Muscle of leg (tissue), 11 donors: Measurements from ENCODE around the gene GPR31. TPM values are rescaled to one million over a fixed set of nuclear protein-coding genes. Genes with fewer than 3 reads are reported as not detected.
A peak's percentile ranks its signal among the peaks of the same experiment; 100 is the strongest.

Source experiments
- DNase-seq: peaks from one replicate; pipeline ENCODE4 v3.0.0; 2013
- H3K27ac ChIP-seq: one replicate; pipeline ENCODE4 v1.5.1; 2013; ENCODE audit warnings: mild to moderate bottlenecking, low read length, control low read depth
- H3K27me3 ChIP-seq: one replicate; pipeline ENCODE4 v1.6.1; 2013; ENCODE audit warnings: low read length; ENCODE audit not compliant: control insufficient read depth, insufficient read depth
- H3K36me3 ChIP-seq: one replicate; pipeline ENCODE4 v1.6.1; 2013; ENCODE audit warnings: low read length; ENCODE audit not compliant: control insufficient read depth, insufficient read depth
- H3K4me1 ChIP-seq: one replicate; pipeline ENCODE4 v1.6.1; 2013; ENCODE audit warnings: low read length; ENCODE audit not compliant: control insufficient read depth, insufficient read depth
- H3K4me3 ChIP-seq: one replicate; pipeline ENCODE4 v1.5.1; 2013; ENCODE audit warnings: low read length, control low read depth
- H3K9me3 ChIP-seq: replicated peaks from 2 replicates; pipeline ENCODE4 v1.6.1; 2013; ENCODE audit warnings: low read depth, low read length; ENCODE audit not compliant: control insufficient read depth
- WGBS: methylation state at CpG from one replicate; pipeline ENCODE4 v1.1.5; 2013; ENCODE audit warnings: missing lambda C conversion rate; ENCODE audit not compliant: insufficient coverage; 5-methylcytosine and 5-hydroxymethylcytosine counted together
- polyA plus RNA-seq, 8 donors: library from polyadenylated mRNA; unstranded; fragments of 120-200 nt; gene quantifications; one replicate each; pipeline versions ENCODE4 v1.2.1 to v1.2.3, GENCODE V29; 2013; ENCODE audit warnings: inconsistent platforms in 1 of 8, low replicate concordance in 1 of 8; ENCODE audit not compliant: insufficient read length in 8 of 8, insufficient read depth in 1 of 8
- total RNA-seq: library from RNA; stranded (reverse); fragments of 120-200 nt; gene quantifications from one replicate; pipeline ENCODE4 v1.2.4, GENCODE V29; 2013

Gene GPR31
- total and polyA plus RNA-seq, 9 donors = not detected

DNA sequence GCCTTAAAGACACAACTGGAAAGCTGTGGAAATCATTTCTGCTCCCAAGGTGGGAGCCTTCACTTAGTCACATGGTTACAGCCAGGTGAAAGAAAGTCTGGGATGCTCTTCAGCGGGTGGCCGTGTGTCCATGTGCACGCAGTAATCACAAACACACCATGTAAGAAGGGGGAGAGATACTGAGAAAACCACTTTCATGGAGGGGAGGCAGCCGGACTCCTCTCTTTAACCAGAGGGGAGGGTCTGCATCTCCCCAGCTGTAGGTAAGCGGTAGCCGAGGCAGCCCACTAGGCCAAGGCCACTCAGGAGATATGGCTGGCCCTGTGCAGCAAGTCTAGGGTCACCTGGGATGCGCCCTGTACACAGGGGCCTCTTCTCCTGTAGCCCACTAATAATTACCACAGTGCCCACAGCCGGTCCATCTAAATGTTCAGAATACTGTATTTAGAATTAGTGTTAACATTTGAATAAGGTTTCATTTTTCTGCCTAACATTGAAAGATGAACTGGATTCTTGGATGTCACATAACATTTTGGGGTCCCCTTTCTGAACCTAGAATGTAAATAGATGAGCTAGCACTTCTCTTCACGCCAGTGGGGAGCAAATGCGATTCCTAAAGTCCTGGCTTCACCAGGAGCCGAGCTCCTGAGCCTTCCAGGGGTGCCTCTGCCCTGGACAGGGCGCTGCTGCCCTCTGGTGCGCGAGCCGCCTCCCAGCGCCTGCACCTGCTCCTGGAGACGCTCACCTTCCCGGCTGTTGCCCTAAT, 15.9 kb downstream of the GPR31 start:
- 20% methylated on average over 7 of the region's 18 CpGs for WGBS
- no peak overlapping the region for H3K27ac ChIP-seq
- DNase-seq = peak; percentile 30
- H3K27me3 ChIP-seq = peaks cover 16% of the 10 kb centered on the region
- no peaks in the 10 kb centered on the region for H3K36me3 ChIP-seq
- H3K4me1 ChIP-seq = peaks cover 16% of the 10 kb centered on the region
- H3K4me3 ChIP-seq = no peak overlapping the region
- no peaks in the 10 kb centered on the region for H3K9me3 ChIP-seq

DNA sequence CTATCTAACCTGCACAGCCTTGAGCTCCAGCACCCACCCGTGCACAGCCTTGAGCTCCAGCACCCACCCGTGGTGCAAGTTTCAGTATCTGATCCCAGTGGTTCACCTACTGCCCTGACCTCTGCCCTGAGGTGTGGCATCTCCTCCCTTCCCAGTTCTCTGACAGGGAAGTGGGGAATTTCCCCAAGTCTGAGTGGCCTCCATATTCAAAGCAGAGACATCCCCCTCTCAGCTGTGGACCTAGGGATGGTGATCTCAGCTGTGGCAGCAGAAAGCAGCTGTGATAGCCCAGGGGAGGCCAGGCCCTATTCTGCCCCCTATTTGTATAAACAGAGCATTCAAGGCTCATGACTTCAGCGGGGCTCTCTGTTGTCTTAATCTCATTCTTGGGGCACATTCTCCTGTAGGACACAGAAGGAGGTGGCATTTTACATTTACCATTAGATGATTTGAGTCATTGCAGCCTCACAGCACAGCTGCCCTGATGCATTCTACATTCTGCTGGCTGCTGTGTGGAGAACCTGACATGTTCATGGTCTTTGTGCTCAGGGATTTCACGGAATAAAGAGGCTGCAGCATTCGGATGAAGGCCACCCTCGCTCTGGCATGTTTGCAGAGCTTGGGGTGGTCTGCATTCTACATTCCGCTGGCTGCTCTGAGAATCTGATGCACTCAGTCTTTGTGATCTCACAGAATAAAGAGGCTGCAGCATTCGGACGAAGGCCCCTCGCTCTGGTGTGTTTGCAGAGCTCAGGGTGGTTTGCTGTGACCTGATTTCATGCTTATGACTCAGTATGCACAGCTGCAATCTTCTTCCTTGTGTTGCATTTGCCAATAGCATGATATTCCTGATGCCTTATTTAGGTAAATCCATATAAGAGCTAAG, 16.9 kb downstream of the GPR31 start:
- DNase-seq = peak; percentile 59
- peak overlapping the region; percentile 26 for H3K27ac ChIP-seq

DNA sequence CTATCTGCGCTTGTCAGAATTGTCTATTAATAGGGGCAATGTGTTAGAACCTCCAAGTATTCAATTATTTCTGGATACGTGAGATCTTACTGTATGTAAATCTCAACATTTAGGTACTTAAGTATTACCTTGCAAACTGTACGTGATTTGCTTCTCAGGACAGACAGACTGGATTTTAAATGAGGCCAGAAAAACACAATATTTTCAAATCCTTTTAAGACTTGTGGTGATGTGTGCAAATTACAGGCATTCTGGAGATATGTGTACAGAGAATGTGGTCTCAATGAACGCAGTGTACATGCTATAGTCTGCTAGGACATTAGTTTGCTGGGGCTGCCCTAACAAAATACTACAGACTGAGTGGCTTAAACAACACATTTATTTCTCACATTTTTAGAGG, 18.0 kb downstream of the GPR31 start:
- Histone ChIP-seq H3K27ac (no peak overlapping the region), H3K9me3 (no peaks in the 10 kb centered on the region), H3K4me3 (no peak overlapping the region), H3K36me3 (no peaks in the 10 kb centered on the region), H3K27me3 (peaks cover 9% of the 10 kb centered on the region), H3K4me1 (peaks cover 15% of the 10 kb centered on the region)
- DNase-seq = no peak
- no CpG with 5 or more reads among the region's 4 CpGs for WGBS

More for the DNA sequence above, 16.9 kb downstream of the GPR31 start:
- peaks cover 15% of the 10 kb centered on the region for H3K4me1 ChIP-seq
- H3K4me3 ChIP-seq = no peak overlapping the region
- WGBS = 29% methylated on average over 5 of the region's 10 CpGs
- H3K27me3 ChIP-seq = peaks cover 11% of the 10 kb centered on the region
- H3K36me3 ChIP-seq = no peaks in the 10 kb centered on the region
- no peaks in the 10 kb centered on the region for H3K9me3 ChIP-seq

DNA sequence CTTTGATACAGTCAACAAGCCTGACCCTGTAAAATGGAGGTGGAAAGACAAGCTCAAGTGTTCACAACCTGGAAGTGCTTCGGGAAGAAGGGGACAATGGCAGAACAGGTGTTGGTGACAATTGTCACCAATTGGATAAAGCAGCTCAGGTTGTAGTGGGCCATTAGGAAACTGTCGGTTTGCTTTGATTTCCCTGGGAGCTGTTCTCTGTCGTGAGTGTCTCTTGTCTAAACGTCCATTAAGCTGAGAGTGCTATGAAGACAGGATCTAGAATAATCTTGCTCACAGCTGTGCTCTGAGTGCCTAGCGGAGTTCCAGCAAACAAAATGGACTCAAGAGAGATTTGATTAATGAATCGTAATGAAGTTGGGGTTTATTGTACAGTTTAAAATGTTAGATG, 19.9 kb downstream of the GPR31 start:
- no peak overlapping the region for H3K4me3 ChIP-seq
- no peaks in the 10 kb centered on the region for H3K27me3 ChIP-seq
- H3K36me3 ChIP-seq = no peaks in the 10 kb centered on the region
- H3K27ac ChIP-seq = no peak overlapping the region
- 32% methylated on average over 4 of the region's 6 CpGs for WGBS
- H3K9me3 ChIP-seq = no peaks in the 10 kb centered on the region
- peaks cover 15% of the 10 kb centered on the region for H3K4me1 ChIP-seq
- no peak for DNase-seq

DNA sequence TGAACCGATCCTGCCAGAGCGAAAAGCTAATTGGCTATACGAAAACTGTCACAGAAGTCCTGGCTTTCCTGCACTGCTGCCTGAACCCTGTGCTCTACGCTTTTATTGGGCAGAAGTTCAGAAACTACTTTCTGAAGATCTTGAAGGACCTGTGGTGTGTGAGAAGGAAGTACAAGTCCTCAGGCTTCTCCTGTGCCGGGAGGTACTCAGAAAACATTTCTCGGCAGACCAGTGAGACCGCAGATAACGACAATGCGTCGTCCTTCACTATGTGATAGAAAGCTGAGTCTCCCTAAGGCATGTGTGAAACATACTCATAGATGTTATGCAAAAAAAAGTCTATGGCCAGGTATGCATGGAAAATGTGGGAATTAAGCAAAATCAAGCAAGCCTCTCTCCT, 20.7 kb downstream of the GPR31 start:
- Histone ChIP-seq H3K36me3 (no peaks in the 10 kb centered on the region), H3K4me1 (peaks cover 15% of the 10 kb centered on the region), H3K27ac (no peak overlapping the region), H3K27me3 (no peaks in the 10 kb centered on the region), H3K9me3 (no peaks in the 10 kb centered on the region), H3K4me3 (no peak overlapping the region)
- WGBS = 70% methylated on average over 7 of the region's 10 CpGs
- no peak for DNase-seq

DNA sequence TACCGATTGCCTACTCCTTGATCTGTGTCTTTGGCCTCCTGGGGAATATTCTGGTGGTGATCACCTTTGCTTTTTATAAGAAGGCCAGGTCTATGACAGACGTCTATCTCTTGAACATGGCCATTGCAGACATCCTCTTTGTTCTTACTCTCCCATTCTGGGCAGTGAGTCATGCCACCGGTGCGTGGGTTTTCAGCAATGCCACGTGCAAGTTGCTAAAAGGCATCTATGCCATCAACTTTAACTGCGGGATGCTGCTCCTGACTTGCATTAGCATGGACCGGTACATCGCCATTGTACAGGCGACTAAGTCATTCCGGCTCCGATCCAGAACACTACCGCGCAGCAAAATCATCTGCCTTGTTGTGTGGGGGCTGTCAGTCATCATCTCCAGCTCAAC, 21.4 kb downstream of the GPR31 start:
- H3K27ac ChIP-seq = no peak overlapping the region
- peaks cover 2% of the 10 kb centered on the region for H3K27me3 ChIP-seq
- no peaks in the 10 kb centered on the region for H3K36me3 ChIP-seq
- H3K4me3 ChIP-seq = no peak overlapping the region
- H3K4me1 ChIP-seq = peaks cover 10% of the 10 kb centered on the region
- WGBS = 67% methylated on average over 6 of the region's 13 CpGs
- no peak for DNase-seq
- H3K9me3 ChIP-seq = no peaks in the 10 kb centered on the region

DNA sequence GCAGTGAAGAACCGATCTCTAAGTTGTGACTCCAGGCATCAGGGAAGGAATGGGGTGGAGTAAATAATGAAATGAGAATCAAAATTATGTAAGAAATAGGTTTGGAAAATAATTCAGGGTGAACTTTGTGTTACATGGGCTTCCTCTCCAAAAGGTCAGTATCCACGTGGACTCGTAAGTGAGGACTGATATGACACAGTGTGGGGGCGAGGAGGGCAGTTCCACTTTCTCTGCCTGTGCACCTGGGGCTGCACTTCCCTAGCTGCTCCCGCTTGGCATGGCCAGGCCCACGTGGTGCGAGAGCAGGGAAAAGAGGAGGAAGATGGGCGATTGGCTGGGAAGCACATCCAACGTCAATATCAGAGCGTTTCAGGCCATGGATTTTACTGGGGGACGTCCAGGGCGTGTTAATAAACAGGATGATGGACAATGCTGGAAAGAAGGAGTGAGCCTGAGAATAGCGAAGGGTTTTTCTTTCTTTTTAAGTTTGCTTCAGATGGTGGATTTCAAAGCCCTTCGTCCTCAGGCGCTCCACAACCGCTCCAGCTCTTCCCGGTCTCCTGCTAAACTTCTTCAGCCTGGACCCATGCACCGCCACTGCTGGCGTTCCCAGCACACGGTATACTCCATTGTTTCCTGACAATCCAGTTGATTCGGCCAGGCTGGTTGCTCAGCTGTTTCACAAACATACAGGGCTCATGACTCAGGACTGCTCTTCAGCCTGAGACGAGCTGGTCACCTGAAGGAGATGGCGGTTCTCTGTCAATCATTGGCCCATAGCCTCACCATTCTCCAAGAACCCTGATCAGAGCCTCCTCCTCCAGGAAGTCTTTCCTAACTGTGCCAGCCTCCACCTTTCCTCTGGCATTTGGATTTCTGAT, 23.1 kb downstream of the GPR31 start:
- Histone ChIP-seq H3K4me3 (no peak overlapping the region), H3K4me1 (no peaks in the 10 kb centered on the region), H3K27ac (no peak overlapping the region), H3K36me3 (no peaks in the 10 kb centered on the region), H3K9me3 (no peaks in the 10 kb centered on the region), H3K27me3 (peaks cover 2% of the 10 kb centered on the region)
- DNase-seq = no peak
- 80% methylated on average over 23 of the region's 23 CpGs for WGBS

DNA sequence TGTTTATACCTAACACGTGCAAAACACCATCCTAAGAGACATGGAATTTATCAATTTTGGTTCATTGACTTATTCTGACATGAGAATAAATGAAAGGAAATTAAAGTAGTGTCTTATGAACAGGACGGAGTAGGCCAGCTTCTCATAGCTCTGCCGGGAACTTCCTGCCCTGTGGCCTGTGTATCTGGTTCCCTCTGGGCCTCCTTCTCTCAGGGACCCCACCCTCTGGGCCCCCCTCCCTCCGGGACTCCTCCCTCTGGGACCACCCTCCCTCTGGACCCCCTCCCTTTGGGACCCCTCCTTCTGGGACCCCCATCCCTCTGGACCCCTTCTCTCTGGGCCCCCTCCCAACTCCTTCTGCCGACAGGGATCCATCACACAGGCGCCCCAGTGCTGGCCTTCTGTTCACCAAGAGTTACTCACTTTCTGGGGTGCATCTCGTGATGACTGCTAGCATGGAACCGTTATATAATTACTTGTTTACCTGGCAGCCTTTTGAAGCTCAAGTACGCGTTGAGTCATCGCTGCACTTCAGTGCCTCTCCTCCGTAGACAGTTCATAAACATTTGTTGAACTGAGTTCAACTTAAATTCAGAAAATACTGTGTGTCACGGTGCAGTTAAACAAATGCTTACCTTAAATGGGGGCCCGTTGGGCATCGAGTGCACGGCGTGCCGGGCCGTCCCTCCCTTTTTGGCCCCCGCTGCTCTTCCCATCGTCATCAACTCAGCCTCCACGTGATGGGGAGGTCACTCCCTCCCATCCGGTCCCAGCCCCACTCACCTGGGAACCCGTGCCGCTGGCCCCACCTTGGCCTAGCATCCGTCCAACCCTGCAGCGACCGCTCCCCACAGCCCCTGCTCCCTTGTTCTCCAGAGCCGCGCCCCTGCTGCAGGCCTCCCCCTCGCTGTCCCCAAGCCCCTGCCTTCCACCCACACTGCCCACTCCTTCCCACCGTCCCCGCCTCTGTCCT, 26.8 kb downstream of the GPR31 start:
- Histone ChIP-seq H3K27ac (no peak overlapping the region), H3K4me3 (no peak overlapping the region), H3K9me3 (no peaks in the 10 kb centered on the region), H3K4me1 (no peaks in the 10 kb centered on the region), H3K27me3 (peaks cover 2% of the 10 kb centered on the region), H3K36me3 (no peaks in the 10 kb centered on the region)
- WGBS = 80% methylated on average over 26 of the region's 33 CpGs
- no peak for DNase-seq

DNA sequence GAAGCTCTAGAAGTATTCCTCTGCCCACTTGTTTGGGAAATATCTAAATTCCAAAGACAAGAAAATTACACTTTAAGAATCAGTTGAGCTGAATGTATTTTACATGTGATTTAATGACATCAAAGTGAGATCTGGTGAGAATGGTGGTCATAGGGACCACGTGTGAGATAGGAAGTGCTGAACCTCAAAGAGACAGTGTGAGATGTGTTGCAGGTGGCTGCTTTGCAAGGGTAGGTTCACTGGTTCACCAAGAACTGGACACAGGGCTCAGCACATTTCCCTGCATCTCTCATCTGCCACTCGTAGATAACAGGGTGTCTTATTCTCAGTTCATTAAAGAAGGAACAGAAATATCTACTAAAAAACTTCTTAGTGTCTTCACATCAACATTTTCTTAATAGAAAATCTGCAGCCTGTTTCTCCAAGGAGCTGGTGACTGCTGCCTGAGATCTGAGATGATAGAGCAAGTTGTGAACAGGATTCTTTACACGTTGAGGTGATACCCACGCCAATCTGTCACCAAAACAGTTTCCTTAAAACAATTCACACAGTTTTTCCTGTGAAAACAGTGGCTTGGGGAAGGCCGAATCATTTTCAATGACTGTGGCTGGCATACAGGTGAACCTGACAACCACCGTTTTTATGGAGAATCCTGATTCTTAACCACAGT, 27.6 kb downstream of the GPR31 start:
- no peak for DNase-seq
- Histone ChIP-seq H3K9me3 (no peaks in the 10 kb centered on the region), H3K4me1 (no peaks in the 10 kb centered on the region), H3K36me3 (no peaks in the 10 kb centered on the region), H3K27ac (no peak overlapping the region), H3K4me3 (no peak overlapping the region), H3K27me3 (peaks cover 2% of the 10 kb centered on the region)
- WGBS = 100% methylated on average over 1 of the region's 6 CpGs
